Chondrocyte (in vitro differentiated cells): ENCODE measurements around the gene VARS2. TPM values are rescaled to one million over a fixed set of nuclear protein-coding genes. Genes with fewer than 3 reads are reported as not detected.

Source experiments
- DNase-seq: peaks from one replicate; pipeline ENCODE4 v3.0.0; 2021; ENCODE audit warnings: mixed read lengths, low spot score
- H3K27ac Mint-ChIP-seq: one replicate; pipeline ENCODE4 v1.8.0; 2021; ENCODE audit warnings: mild to moderate bottlenecking, moderate library complexity, mixed read lengths; ENCODE audit not compliant: unreplicated experiment
- H3K27me3 Mint-ChIP-seq: 2 replicates; pipeline ENCODE4 v1.8.0; 2021; ENCODE audit warnings: low read depth, mixed read lengths
- H3K36me3 Mint-ChIP-seq: 2 replicates; pipeline ENCODE4 v1.8.0; 2021; ENCODE audit warnings: low read depth, mixed read lengths
- H3K4me1 Mint-ChIP-seq: 2 replicates; pipeline ENCODE4 v1.8.0; 2021; ENCODE audit warnings: low read depth, mild to moderate bottlenecking, mixed read lengths
- H3K4me3 Mint-ChIP-seq: one replicate; pipeline ENCODE4 v1.8.0; 2021; ENCODE audit warnings: mild to moderate bottlenecking, moderate library complexity, mixed read lengths; ENCODE audit not compliant: unreplicated experiment
- H3K9me3 Mint-ChIP-seq: 2 replicates; pipeline ENCODE4 v1.8.0; 2021; ENCODE audit warnings: low read depth, mixed read lengths
- CTCF ChIP-seq: fragments of 200-600 bp; sonication (generic); IDR thresholded peaks from 2 replicates; pipeline ENCODE4 v1.5.0; 2021; ENCODE audit warnings: antibody characterized with exemption, mild to moderate bottlenecking, moderate library complexity
- total RNA-seq: library from RNA; stranded (reverse); gene quantifications from 3 replicates; pipeline ENCODE4 v1.2.1, GENCODE V29; 2021

VARS2 gene
- total RNA-seq, 1 donor from 2014 or later: 33.1 TPM

- H3K27ac Mint-ChIP-seq: no peak overlapping the region
- H3K4me1 Mint-ChIP-seq: peaks cover 54% of the 10 kb centered on the region
- H3K9me3 Mint-ChIP-seq: no peaks in the 10 kb centered on the region
- TF ChIP-seq CTCF: no peak
- peak overlapping the region; percentile 83 for H3K4me3 Mint-ChIP-seq
- H3K36me3 Mint-ChIP-seq: peaks cover 21% of the 10 kb centered on the region
- DNase-seq: no peak
- H3K27me3 Mint-ChIP-seq: no peaks in the 10 kb centered on the region
Measured at GRCh38 chr6:30912746-30913520, 1.1 kb upstream of the VARS2 start.

- no peak for TF ChIP-seq CTCF
- no peaks in the 10 kb centered on the region for H3K27me3 Mint-ChIP-seq
- H3K4me1 Mint-ChIP-seq: peaks cover 48% of the 10 kb centered on the region
- DNase-seq: no peak
- no peaks in the 10 kb centered on the region for H3K9me3 Mint-ChIP-seq
- H3K27ac Mint-ChIP-seq: peak overlapping the region; percentile 82
- H3K4me3 Mint-ChIP-seq: peak overlapping the region; percentile 83
- peaks cover 19% of the 10 kb centered on the region for H3K36me3 Mint-ChIP-seq
Measured at GRCh38 chr6:30913721-30914075, 340 bp upstream of the VARS2 start.

GRCh38 chr6:30914854-30915590 lies 984 bp downstream of the VARS2 start:
- TF ChIP-seq CTCF: no peak
- peaks cover 44% of the 10 kb centered on the region for H3K4me1 Mint-ChIP-seq
- H3K9me3 Mint-ChIP-seq: no peaks in the 10 kb centered on the region
- peaks cover 24% of the 10 kb centered on the region for H3K36me3 Mint-ChIP-seq
- peak overlapping the region; percentile 83 for H3K4me3 Mint-ChIP-seq
- DNase-seq: no peak
- peak overlapping the region; percentile 90 for H3K27ac Mint-ChIP-seq
- no peaks in the 10 kb centered on the region for H3K27me3 Mint-ChIP-seq

GRCh38 chr6:30915591-30915946 lies 1.5 kb downstream of the VARS2 start:
- H3K36me3 Mint-ChIP-seq: peaks cover 25% of the 10 kb centered on the region
- TF ChIP-seq CTCF: peak; percentile 89
- H3K27me3 Mint-ChIP-seq: no peaks in the 10 kb centered on the region
- no peaks in the 10 kb centered on the region for H3K9me3 Mint-ChIP-seq
- no peak overlapping the region for H3K4me3 Mint-ChIP-seq
- DNase-seq: no peak
- H3K4me1 Mint-ChIP-seq: peaks cover 44% of the 10 kb centered on the region
- peak overlapping the region; percentile 57 for H3K27ac Mint-ChIP-seq

GRCh38 chr6:30917041-30917440 lies 3.0 kb downstream of the VARS2 start:
- no peak overlapping the region for H3K27ac Mint-ChIP-seq
- DNase-seq: no peak
- H3K27me3 Mint-ChIP-seq: no peaks in the 10 kb centered on the region
- peaks cover 24% of the 10 kb centered on the region for H3K36me3 Mint-ChIP-seq
- H3K9me3 Mint-ChIP-seq: no peaks in the 10 kb centered on the region
- no peak for TF ChIP-seq CTCF
- no peak overlapping the region for H3K4me3 Mint-ChIP-seq
- peaks cover 44% of the 10 kb centered on the region for H3K4me1 Mint-ChIP-seq
